Skin of body (tissue), 2 donors: ENCODE data around the gene ARHGAP23. TPM values are rescaled to one million over a fixed set of nuclear protein-coding genes. Genes with fewer than 3 reads are reported as not detected.

Experiments
- DNase-seq: peaks from one replicate; lab custom pipeline; 2025; lab: John Stamatoyannopoulos, UW
- total RNA-seq: library from RNA; depleted of rRNA; stranded (reverse); fragments of >200 nt; gene quantifications from one replicate; pipeline ENCODE4 v1.2.3, GENCODE V29; 2014

ARHGAP23 gene
- total RNA-seq, 1 donor from 2014 or later = 73.7 TPM

- DNase-seq = no peak
These were observed 12.5 kb downstream of the ARHGAP23 start for GRCh38 chr17:38440614-38441397.

GRCh38 chr17:38441429-38442061 lies 13.3 kb downstream of the ARHGAP23 start:
- no peak for DNase-seq

- no peak for DNase-seq
These were observed 14.3 kb downstream of the ARHGAP23 start for GRCh38 chr17:38442548-38442947.

- DNase-seq = no peak
These were observed 15.2 kb downstream of the ARHGAP23 start for GRCh38 chr17:38443356-38444031.

- DNase-seq = peak; percentile 41
These were observed 15.9 kb downstream of the ARHGAP23 start for GRCh38 chr17:38444151-38444550.

- DNase-seq = no peak
These were observed 19.3 kb downstream of the ARHGAP23 start for GRCh38 chr17:38447502-38448085.

GRCh38 chr17:38448208-38448771 lies 20.0 kb downstream of the ARHGAP23 start:
- no peak for DNase-seq

GRCh38 chr17:38449364-38449763 lies 21.1 kb downstream of the ARHGAP23 start:
- DNase-seq = no peak

GRCh38 chr17:38450557-38451029 lies 22.3 kb downstream of the ARHGAP23 start:
- no peak for DNase-seq

GRCh38 chr17:38451030-38451839 lies 23.0 kb downstream of the ARHGAP23 start:
- DNase-seq = peak; percentile 47

- DNase-seq = peak; percentile 72
These were observed 23.7 kb downstream of the ARHGAP23 start for GRCh38 chr17:38451840-38452529.

GRCh38 chr17:38452719-38453118 lies 24.5 kb downstream of the ARHGAP23 start:
- DNase-seq = no peak

- no peak for DNase-seq
These were observed 25.7 kb downstream of the ARHGAP23 start for GRCh38 chr17:38453951-38454421.

- DNase-seq = no peak
These were observed 26.3 kb downstream of the ARHGAP23 start for GRCh38 chr17:38454532-38454931.

GRCh38 chr17:38455288-38455915 lies 27.1 kb downstream of the ARHGAP23 start:
- DNase-seq = no peak

- DNase-seq = no peak
These were observed 28.0 kb downstream of the ARHGAP23 start for GRCh38 chr17:38456031-38456815.

GRCh38 chr17:38457577-38458371 lies 29.5 kb downstream of the ARHGAP23 start:
- no peak for DNase-seq

GRCh38 chr17:38458521-38458920 lies 30.3 kb downstream of the ARHGAP23 start:
- DNase-seq = no peak
